Chondrocyte (in vitro differentiated cells): Measurements from ENCODE around the gene RTP5. TPM values are rescaled to one million over a fixed set of nuclear protein-coding genes. Genes with fewer than 3 reads are reported as not detected.

Experiments
- DNase-seq: peaks from one replicate; pipeline ENCODE4 v3.0.0; 2021; ENCODE audit warnings: mixed read lengths, low spot score
- H3K27ac Mint-ChIP-seq: one replicate; pipeline ENCODE4 v1.8.0; 2021; ENCODE audit warnings: mild to moderate bottlenecking, moderate library complexity, mixed read lengths; ENCODE audit not compliant: unreplicated experiment
- H3K27me3 Mint-ChIP-seq: 2 replicates; pipeline ENCODE4 v1.8.0; 2021; ENCODE audit warnings: low read depth, mixed read lengths
- H3K36me3 Mint-ChIP-seq: 2 replicates; pipeline ENCODE4 v1.8.0; 2021; ENCODE audit warnings: low read depth, mixed read lengths
- H3K4me1 Mint-ChIP-seq: 2 replicates; pipeline ENCODE4 v1.8.0; 2021; ENCODE audit warnings: low read depth, mild to moderate bottlenecking, mixed read lengths
- H3K4me3 Mint-ChIP-seq: one replicate; pipeline ENCODE4 v1.8.0; 2021; ENCODE audit warnings: mild to moderate bottlenecking, moderate library complexity, mixed read lengths; ENCODE audit not compliant: unreplicated experiment
- H3K9me3 Mint-ChIP-seq: 2 replicates; pipeline ENCODE4 v1.8.0; 2021; ENCODE audit warnings: low read depth, mixed read lengths
- total RNA-seq: library from RNA; stranded (reverse); gene quantifications from 3 replicates; pipeline ENCODE4 v1.2.1, GENCODE V29; 2021
- TF ChIP-seq, protein P1 (sequence below): fragments of 200-600 bp; sonication (generic); IDR thresholded peaks from 2 replicates; pipeline ENCODE4 v1.5.0; 2021; ENCODE audit warnings: antibody characterized with exemption, mild to moderate bottlenecking, moderate library complexity

The RTP5 gene
- total RNA-seq, 1 donor from 2014 or later = not detected

DNA sequence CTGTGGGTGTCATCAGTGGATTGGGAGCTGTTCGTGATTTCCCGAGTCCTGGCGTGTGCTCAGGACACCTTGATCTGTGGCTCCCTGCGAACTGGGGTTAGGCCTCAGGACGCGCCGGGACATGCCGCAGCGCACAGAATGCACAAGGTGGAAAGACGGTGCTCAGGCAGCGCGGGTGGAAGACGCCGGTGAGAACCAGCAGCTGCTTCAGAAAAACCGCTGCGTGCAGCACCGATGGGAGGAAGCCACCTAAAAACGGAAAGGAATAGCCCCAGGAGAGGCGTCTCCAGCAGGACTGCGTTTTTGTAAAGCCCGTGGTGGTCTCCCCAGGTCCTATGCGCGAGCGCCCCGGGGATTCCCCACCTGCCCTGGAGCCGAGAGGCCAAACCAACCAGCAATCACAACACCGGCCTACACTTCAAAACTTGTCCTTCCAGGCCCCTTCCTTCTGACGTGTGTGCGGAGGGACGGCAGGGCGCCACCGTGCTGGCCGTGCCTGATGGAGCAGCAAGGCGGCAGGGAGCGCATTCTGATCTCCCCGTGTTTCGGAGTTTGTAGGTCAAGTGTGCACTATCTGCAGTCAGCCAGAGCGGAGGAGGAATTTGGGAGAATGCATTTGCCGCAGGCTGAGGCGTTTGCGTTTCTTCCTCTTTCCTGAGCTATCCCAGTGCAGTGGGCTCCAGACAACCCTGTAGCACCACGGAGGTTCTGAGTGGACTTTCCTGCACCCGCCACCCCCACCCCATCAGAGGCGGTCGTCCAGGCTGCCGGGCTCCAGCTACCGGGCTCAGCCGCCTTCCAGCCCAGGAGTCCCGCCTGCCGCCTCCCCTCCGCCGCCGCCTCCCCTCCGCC lies 32.2 kb downstream of the RTP5 start:
- Mint-ChIP-seq H3K9me3 (no peaks in the 10 kb centered on the region), H3K27ac (no peak overlapping the region), H3K4me3 (no peak overlapping the region), H3K4me1 (peaks cover 20% of the 10 kb centered on the region), H3K27me3 (no peaks in the 10 kb centered on the region), H3K36me3 (no peaks in the 10 kb centered on the region)
- peak; percentile 78 for DNase-seq
- TF ChIP-seq, protein P1, sequence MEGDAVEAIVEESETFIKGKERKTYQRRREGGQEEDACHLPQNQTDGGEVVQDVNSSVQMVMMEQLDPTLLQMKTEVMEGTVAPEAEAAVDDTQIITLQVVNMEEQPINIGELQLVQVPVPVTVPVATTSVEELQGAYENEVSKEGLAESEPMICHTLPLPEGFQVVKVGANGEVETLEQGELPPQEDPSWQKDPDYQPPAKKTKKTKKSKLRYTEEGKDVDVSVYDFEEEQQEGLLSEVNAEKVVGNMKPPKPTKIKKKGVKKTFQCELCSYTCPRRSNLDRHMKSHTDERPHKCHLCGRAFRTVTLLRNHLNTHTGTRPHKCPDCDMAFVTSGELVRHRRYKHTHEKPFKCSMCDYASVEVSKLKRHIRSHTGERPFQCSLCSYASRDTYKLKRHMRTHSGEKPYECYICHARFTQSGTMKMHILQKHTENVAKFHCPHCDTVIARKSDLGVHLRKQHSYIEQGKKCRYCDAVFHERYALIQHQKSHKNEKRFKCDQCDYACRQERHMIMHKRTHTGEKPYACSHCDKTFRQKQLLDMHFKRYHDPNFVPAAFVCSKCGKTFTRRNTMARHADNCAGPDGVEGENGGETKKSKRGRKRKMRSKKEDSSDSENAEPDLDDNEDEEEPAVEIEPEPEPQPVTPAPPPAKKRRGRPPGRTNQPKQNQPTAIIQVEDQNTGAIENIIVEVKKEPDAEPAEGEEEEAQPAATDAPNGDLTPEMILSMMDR = no peak

DNA sequence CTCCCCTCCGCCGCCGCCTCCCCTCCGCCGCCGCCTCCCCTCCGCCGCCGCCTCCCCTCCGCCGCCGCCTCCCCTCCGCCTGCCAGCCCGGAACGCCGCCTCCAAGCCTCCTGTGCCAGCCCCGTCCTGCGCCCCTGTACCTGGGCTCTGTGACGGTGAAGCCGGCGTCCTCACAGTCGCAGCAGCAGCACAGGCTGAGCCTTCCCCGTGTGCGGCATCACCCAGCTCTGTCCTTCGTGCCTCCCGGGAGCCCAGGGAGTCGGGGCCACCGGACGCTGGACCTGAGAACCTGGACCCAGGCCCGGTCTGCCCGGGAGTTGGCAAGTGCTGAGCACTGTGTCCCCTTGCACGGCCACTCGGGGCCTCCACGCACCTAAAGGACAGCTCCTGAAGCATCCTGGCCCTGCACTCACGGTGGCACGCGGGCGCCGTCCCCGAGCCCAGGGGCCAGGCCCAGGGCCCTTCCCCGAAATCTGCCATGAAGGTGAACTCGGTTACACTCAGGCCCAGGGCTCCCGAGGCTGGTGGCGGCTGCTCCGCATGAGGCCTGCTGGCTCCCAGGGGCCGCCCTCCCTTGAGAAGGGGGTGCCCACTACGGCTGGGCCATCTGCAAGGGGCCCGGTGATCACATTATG lies 32.9 kb downstream of the RTP5 start:
- DNase-seq = peak; percentile 89
- Mint-ChIP-seq H3K4me3 (no peak overlapping the region), H3K27me3 (peaks cover 3% of the 10 kb centered on the region), H3K9me3 (no peaks in the 10 kb centered on the region), H3K4me1 (peaks cover 19% of the 10 kb centered on the region), H3K36me3 (no peaks in the 10 kb centered on the region), H3K27ac (no peak overlapping the region)
- TF ChIP-seq, protein P1 = no peak

DNA sequence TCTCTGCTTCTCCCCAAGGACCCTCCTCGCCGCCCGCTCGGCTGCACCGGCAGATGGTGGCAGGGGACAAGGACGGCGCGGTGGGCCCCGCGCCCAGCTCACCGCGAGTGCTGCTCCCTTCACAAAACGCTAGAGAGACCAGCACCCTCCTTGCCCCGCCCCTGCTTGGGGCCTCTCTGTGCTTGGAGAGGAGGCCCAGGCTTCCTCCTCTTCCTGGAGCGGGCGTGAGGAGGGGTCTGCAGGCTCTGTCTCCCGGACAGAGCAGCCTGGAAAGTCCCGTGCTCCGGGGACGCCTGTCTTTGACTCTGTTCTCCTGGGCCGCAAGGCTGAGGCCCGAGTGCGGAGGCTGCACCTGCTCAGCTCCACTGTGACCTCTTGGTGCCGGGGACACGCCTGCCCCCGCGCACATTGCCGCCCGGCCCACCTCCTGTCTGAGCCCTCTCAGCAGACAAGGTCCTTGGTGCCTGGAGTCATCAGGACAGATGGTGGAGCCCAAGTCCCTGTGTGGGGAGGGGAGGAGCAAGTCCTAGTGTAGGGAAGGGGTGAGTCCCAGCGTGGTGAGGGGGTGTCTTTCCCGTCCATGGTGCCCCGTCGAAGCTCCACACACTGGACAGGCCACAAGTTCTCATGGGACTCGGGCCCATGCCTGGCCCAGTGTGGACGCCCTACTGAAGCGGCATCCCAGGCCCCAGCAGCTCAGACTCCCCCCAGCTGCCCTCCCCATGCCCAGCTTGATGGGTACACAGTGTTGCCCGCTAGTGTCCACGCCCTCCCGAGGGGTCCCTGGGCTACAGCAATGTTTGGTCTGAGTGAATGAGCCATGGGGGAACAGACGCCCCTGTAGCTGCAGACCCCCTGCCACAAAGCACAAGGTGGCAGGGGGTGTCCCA lies 33.8 kb downstream of the RTP5 start:
- Mint-ChIP-seq H3K27me3 (peaks cover 3% of the 10 kb centered on the region), H3K4me1 (peaks cover 21% of the 10 kb centered on the region), H3K9me3 (no peaks in the 10 kb centered on the region), H3K27ac (no peak overlapping the region), H3K4me3 (no peak overlapping the region), H3K36me3 (no peaks in the 10 kb centered on the region)
- DNase-seq = peak; percentile 92
- TF ChIP-seq, protein P1 = no peak

GRCh38 chr2:241904011-241904718 lies 34.6 kb downstream of the RTP5 start:
- TF ChIP-seq, protein P1 = no peak
- Mint-ChIP-seq H3K27me3 (peaks cover 6% of the 10 kb centered on the region), H3K4me1 (peaks cover 26% of the 10 kb centered on the region), H3K9me3 (no peaks in the 10 kb centered on the region), H3K4me3 (no peak overlapping the region), H3K36me3 (no peaks in the 10 kb centered on the region), H3K27ac (no peak overlapping the region)
- peak; percentile 54 for DNase-seq
